IPS-NIHi11 (cell line): ENCODE results near the gene ZDHHC18.

Experiments
- DNase-seq: peaks from one replicate; pipeline ENCODE4 v3.0.0; 2012; ENCODE audit warnings: mixed read lengths, low spot score

The ZDHHC18 gene

GRCh38 chr1:26900815-26901511, 74.5 kb downstream of the ZDHHC18 start:
- DNase-seq: no peak
